ENCODE results near the gene CNGB1. TPM values are rescaled to one million over a fixed set of nuclear protein-coding genes. Genes with fewer than 3 reads are reported as not detected.
"Not testable (repeated sequence)": the region's sequence is repeated elsewhere in the genome, so short reads cannot be mapped to it uniquely, and the experiment has no call there.

CNGB1 gene
- total RNA-seq, 2 experiments from 2014 or later, result not detected

DNA sequence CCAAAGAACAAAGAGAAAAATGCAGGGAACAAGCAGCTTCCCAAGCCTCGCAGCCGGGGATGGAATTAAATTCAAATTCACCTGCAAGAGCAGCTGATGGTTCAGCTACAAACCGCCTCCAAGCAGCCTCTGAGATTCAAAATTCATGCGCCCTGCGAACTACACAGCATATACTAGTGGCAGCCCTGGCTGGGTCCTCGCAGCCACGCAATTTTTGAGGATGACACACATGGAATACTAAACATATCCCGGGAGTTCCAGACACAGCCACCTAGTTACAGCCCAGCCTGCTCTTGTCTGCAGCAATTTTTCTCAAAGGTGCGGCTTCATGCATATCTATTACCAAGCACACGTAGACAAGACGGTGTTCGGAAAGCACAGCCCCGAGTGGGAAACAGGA is 132.8 kb downstream of the CNGB1 start:
- Mint-ChIP-seq H3K4me1 (ENCODE audit: low read depth) (no peaks in the 10 kb centered on the region), H3K4me3 (no peak overlapping the region), H3K36me3 (ENCODE audit: low read depth) (no peaks in the 10 kb centered on the region), H3K27ac (no peak overlapping the region), H3K27me3 (no peaks in the 10 kb centered on the region), H3K9me3 (no peaks in the 10 kb centered on the region)
- ChIA-PET CTCF (no interaction called here), POLR2A (interaction anchor here (0.6 kb wide), 1 partner anchor 251 kb away, joined by 3 read pairs; no protein-coding TSS in a partner anchor)
- no peak for DNase-seq
- intact Hi-C loops (cut with micrococcal nuclease), result no loop called here
- TF ChIP-seq, protein P1, sequence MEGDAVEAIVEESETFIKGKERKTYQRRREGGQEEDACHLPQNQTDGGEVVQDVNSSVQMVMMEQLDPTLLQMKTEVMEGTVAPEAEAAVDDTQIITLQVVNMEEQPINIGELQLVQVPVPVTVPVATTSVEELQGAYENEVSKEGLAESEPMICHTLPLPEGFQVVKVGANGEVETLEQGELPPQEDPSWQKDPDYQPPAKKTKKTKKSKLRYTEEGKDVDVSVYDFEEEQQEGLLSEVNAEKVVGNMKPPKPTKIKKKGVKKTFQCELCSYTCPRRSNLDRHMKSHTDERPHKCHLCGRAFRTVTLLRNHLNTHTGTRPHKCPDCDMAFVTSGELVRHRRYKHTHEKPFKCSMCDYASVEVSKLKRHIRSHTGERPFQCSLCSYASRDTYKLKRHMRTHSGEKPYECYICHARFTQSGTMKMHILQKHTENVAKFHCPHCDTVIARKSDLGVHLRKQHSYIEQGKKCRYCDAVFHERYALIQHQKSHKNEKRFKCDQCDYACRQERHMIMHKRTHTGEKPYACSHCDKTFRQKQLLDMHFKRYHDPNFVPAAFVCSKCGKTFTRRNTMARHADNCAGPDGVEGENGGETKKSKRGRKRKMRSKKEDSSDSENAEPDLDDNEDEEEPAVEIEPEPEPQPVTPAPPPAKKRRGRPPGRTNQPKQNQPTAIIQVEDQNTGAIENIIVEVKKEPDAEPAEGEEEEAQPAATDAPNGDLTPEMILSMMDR (IDR thresholded peaks at IDR 0.05), result no peak
- ATAC-seq, result no peak

DNA sequence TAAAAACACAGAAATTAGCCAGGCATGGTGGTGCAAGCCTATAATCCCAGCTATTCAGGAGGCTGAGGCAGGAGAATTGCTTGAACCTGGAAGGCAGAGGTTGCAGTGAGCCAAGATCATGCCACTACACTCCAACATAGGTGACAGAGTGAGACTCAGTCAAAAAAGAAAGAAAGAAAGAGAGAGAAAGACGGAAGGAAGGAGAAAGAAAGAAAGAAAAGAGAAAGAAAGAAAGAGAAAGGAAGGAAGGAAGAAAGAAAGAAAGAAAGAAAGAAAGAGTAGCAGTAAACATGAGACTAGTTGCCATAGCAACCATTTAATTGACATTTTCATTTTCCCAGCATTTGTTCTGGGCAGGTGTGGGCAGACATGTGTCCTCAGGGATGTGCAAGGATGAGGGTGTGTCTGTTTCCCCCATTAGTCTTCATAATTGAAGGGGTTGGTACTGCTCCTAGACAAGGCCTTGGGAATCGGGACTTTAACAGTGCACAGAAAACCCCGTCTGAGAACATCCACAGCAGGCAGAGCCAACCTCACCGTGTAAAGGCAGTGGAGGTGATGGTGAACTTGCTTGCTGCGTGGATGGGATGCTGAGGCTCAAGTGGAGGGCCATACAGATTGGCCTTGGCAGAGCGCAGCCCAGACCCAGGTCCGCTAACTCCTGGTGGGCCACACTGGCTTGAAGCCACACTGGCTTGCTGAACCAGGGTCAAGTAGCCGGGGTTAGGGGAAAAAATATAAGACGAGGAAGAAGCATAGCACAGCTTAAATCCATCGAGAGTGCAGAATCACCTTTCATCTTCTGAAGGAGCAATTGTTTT is 133.4 kb downstream of the CNGB1 start:
- CTCF ChIA-PET, result no interaction called here
- intact Hi-C loops (cut with micrococcal nuclease), result no loop called here
- no peaks in the 10 kb centered on the region for H3K27me3 Mint-ChIP-seq
- ATAC-seq (no peak), DNase-seq (no peak)
- POLR2A ChIA-PET, result interaction anchor here (0.6 kb wide), 1 partner anchor 252 kb away, joined by 3 read pairs; no protein-coding TSS in a partner anchor
- TF ChIP-seq, protein P1 (IDR thresholded peaks at IDR 0.05), result no peak
- no peak overlapping the region for H3K4me3 Mint-ChIP-seq
- H3K9me3 Mint-ChIP-seq, result no peaks in the 10 kb centered on the region
- no peaks in the 10 kb centered on the region for H3K4me1 Mint-ChIP-seq (ENCODE audit: low read depth)
- no peaks in the 10 kb centered on the region for H3K36me3 Mint-ChIP-seq (ENCODE audit: low read depth)
- H3K27ac Mint-ChIP-seq, result no peak overlapping the region

DNA sequence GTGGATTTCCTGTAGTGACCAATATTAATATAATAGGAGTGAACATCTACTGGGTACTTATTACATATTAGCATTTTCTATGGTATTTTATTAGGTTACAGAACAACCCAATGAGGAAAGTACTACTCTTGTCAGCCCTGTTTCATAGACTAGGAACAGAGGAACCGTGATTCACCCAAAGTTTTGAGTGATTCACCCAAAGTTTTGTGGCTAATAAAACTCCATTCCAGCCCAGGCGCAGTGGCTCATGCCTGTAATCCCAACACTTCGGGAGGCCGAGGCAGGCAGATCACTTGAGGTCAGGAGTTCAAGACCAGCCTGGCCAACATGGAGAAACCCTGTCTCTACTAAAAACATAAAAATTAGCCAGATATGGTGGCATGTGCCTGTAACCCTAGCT is 135.5 kb downstream of the CNGB1 start:
- POLR2A ChIA-PET; intact Hi-C loops (cut with micrococcal nuclease); CTCF ChIA-PET: not testable (repeated sequence)

DNA sequence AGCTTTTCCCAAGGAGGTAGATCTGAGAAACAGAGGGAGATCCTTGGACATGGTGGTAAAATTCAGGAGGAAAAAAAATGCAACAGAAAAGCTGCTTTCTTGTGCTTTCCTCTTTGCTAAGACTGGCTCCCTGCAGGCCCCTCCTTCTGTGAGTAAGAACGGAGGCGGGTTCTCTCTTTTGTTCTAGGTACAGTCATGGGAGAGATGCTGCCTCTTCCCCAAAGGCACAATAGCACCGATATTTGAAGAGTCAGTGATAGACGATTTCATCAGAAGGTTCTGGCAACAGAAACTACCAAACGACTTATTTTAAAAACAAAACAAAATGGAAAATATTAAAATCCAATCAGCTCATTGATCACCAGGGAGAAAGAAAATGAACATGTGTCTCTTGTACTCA is 136.0 kb downstream of the CNGB1 start:
- Mint-ChIP-seq H3K4me3 (no peak overlapping the region), H3K4me1 (ENCODE audit: low read depth) (no peaks in the 10 kb centered on the region), H3K36me3 (ENCODE audit: low read depth) (no peaks in the 10 kb centered on the region), H3K27me3 (no peaks in the 10 kb centered on the region), H3K9me3 (no peaks in the 10 kb centered on the region), H3K27ac (no peak overlapping the region)
- CTCF ChIA-PET, result no interaction called here
- TF ChIP-seq, protein P1 (IDR thresholded peaks at IDR 0.05), result no peak
- DNase-seq (no peak), ATAC-seq (no peak)
- POLR2A ChIA-PET, result no interaction called here
- intact Hi-C loops (cut with micrococcal nuclease), result no loop called here

More for the DNA sequence above, 135.5 kb downstream of the CNGB1 start:
- H3K27ac Mint-ChIP-seq; H3K36me3 Mint-ChIP-seq (ENCODE audit: low read depth); H3K4me3 Mint-ChIP-seq; H3K9me3 Mint-ChIP-seq; H3K4me1 Mint-ChIP-seq (ENCODE audit: low read depth); H3K27me3 Mint-ChIP-seq; ATAC-seq; DNase-seq: not testable (repeated sequence)

Other genes starting within 250 kb of the CNGB1 start
- gene KATNB1, start 235.4 kb downstream of the CNGB1 start, total RNA-seq, result 10 to 100 TPM; 35.1 to 39.6 TPM
- gene KIFC3, start 168.6 kb downstream of the CNGB1 start, total RNA-seq, result under 1 TPM; 0.54 to 0.89 TPM
- 1 to 10 TPM; 5.6 to 7.0 TPM for gene ZNF319, start 29.5 kb upstream of the CNGB1 start, total RNA-seq
- 10 to 100 TPM; 32.9 to 37.5 TPM for gene USB1, start 30.3 kb upstream of the CNGB1 start, total RNA-seq
- gene MMP15, start 54.6 kb upstream of the CNGB1 start, total RNA-seq, result under 1 TPM; 0.25 to 0.63 TPM
- 10 to 100 TPM; 36.5 to 40.4 TPM for gene CFAP20, start 158.3 kb upstream of the CNGB1 start, total RNA-seq
- 10 to 100 TPM; 97.5 to 99.0 TPM for gene CSNK2A2, start 227.0 kb upstream of the CNGB1 start, total RNA-seq